Astrocyte of the spinal cord (primary cell): ENCODE measurements around the gene REXO5.

Experiments used
- DNase-seq: peaks from one replicate; pipeline ENCODE4 v3.0.0; 2011; ENCODE audit warnings: low read depth, low spot score
- H3K4me3 ChIP-seq: 2 replicates; pipeline ENCODE4 v1.5.1; 2011; ENCODE audit warnings: low read depth, mild to moderate bottlenecking, low read length, moderate library complexity
- CTCF ChIP-seq: IDR thresholded peaks from 2 replicates; pipeline ENCODE4 v1.5.1; 2012; ENCODE audit warnings: low read depth, mild to moderate bottlenecking, low read length, inconsistent platforms
- in situ Hi-C: cut with HindIII; loops from 2 replicates; pipeline ENCODE4 v1.10.0; 2017; ENCODE audit warnings: low sequenced_read_pairs

The REXO5 gene

GRCh38 chr16:20894388-20894787, 88.1 kb downstream of the REXO5 start:
- DNase-seq: no peak
- no peak for TF ChIP-seq CTCF
- in situ Hi-C loops: no loop called here
- no peak overlapping the region for H3K4me3 ChIP-seq

GRCh38 chr16:20897253-20897897, 91.0 kb downstream of the REXO5 start:
- peak overlapping the region; percentile 96 for H3K4me3 ChIP-seq
- TF ChIP-seq CTCF: no peak
- in situ Hi-C loops: no loop called here
- DNase-seq: peak; percentile 45

- no peak for TF ChIP-seq CTCF
- H3K4me3 ChIP-seq: peak overlapping the region; percentile 96
- no peak for DNase-seq
- in situ Hi-C loops: no loop called here
Measured at GRCh38 chr16:20897922-20898321, 91.6 kb downstream of the REXO5 start.

- peak; percentile 55 for DNase-seq
- in situ Hi-C loops: no loop called here
- peak overlapping the region; percentile 96 for H3K4me3 ChIP-seq
- no peak for TF ChIP-seq CTCF
Measured at GRCh38 chr16:20899071-20899470, 92.7 kb downstream of the REXO5 start.
